Measurements from ENCODE around the gene SLC1A2. TPM values are rescaled to one million over a fixed set of nuclear protein-coding genes. Genes with fewer than 3 reads are reported as not detected.
A peak's percentile ranks its signal among the peaks of the same experiment; 100 is the strongest.

The SLC1A2 gene
- total and polyA plus RNA-seq, 2 of the 4 experiments (the other 2 are of a cell fraction), result 0.15 to 0.54 TPM

DNA sequence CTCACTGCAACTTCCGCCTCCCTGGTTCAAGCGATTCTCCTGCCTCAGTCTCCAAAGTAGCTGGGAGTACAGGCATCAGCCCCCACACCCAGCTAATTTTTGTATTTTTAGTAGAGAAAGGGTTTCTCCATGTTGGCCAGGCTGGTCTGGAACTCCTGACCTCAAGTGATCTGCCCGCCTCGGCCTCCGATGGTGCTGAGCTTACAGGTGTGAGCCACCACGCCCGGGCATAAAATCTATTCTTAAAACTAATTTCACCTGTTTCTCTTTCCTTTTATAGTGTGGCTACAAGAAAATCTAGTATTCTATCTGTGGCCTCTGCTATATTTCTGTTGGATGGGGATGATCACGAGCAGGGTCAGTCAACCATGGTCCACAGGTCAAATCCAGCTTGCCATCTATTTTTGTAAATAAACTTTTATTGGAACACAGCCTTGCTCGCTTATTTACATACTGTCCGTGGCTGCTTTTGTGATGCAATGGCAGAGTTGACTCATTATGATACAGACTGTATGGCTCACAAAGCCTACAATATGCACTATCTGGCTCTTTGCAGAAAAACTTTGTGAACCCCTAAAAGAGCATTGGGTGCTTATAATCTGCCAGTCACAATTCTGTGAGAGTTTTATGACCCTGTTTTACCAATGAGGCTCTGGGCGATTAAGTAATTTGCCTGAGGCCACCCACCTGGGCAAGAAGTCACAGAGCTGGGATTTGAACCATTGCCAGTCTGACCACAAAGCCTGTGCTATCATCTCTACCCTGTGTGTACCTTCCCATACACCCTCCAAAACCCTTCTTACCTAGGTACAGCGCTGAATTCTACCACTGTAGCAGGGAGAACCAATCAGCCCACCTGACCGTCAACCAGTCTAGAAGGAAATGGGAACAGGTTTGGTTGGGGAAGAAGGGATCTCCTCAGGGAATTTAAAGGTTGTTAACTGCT, 28.3 kb downstream of the SLC1A2 start:
- H3K18ac ChIP-seq (ENCODE audit: low read depth, low read length), result peak overlapping the region; percentile 90
- no peaks in the 10 kb centered on the region for H4K20me1 ChIP-seq (ENCODE audit: insufficient read depth, low read length)
- peak overlapping the region; percentile 83 for H4K5ac ChIP-seq (ENCODE audit: low read depth, low read length)
- no peak overlapping the region for H2AFZ ChIP-seq (replicated peaks; ENCODE audit: low read length, poor library complexity)
- dilution Hi-C loops (cut with HindIII; ENCODE audit: low sequenced_read_pairs, unreplicated experiment), result no loop called here
- H3K14ac ChIP-seq (replicated peaks; ENCODE audit: low read depth, low read length), result peak overlapping the region; percentile 62
- H3K79me1 ChIP-seq (ENCODE audit: low read depth in 1 of 2, low read length in 2 of 2), result peaks cover 0 to 17% of the 10 kb centered on the region in 2 experiments; a peak in 3 of 4 replicates
- H3K56ac ChIP-seq (ENCODE audit: extremely low read depth, insufficient read depth, low read length), result peak overlapping the region; percentile 60
- peak overlapping the region; percentile 26 to 67; a peak in 2 of 4 replicates for H4K8ac ChIP-seq (ENCODE audit: low read depth in 2 of 2, low read length in 2 of 2)
- H3K23ac ChIP-seq (ENCODE audit: low read depth, low read length), result peak overlapping the region; percentile 33; the same call in 1 of the 2 replicates
- WGBS, 2 experiments (ENCODE audit: extremely low coverage in 2 of 2, insufficient read length in 1 of 2), result 67% methylated on average over 1 of the region's 13 CpGs; no CpG with 5 or more reads in 1 of the 2 experiments
- H3K4ac ChIP-seq (ENCODE audit: low read depth, low read length), result peak overlapping the region; percentile 86
- H3K9me3 ChIP-seq (ENCODE audit: control insufficient read depth, insufficient read depth, low read length), result no peaks in the 10 kb centered on the region
- H2AK5ac ChIP-seq (ENCODE audit: low read depth, low read length), result peak overlapping the region; percentile 95
- ATAC-seq (ENCODE audit: low read depth) (peak; percentile 74), DNase-seq (peak; percentile 89)
- in situ Hi-C loops (cut with MboI; ENCODE audit: low sequenced_read_pairs), result loop anchor here (5.0 kb wide), 1 partner anchor 469 kb away; no protein-coding TSS in a partner anchor
- H2BK120ac ChIP-seq (ENCODE audit: low read depth, low read length), result peak overlapping the region; percentile 84
- intact Hi-C loops (cut with micrococcal nuclease), result loop anchor here (2.0 to 10.0 kb wide), 3 partner anchors 158 to 1026 kb away; no protein-coding TSS in a partner anchor
- H2BK15ac ChIP-seq (ENCODE audit: low read depth, low read length), result peak overlapping the region; percentile 82; the same call in 2 of the 3 replicates
- BruUV-seq (replicated peaks), result no TSS peak
- peak overlapping the region; percentile 68 for H3K4me2 ChIP-seq (ENCODE audit: low read depth, low read length)
- peaks cover 10% of the 10 kb centered on the region for H3K4me1 ChIP-seq (ENCODE audit: control insufficient read depth, insufficient read depth, low read length)
- peaks cover 10% of the 10 kb centered on the region for H3K9me1 ChIP-seq (ENCODE audit: insufficient read depth, low read length)
- no peaks in the 10 kb centered on the region for H3K36me3 ChIP-seq (ENCODE audit: control insufficient read depth, insufficient read depth, low read length)
- ChIA-PET POLR2A (ENCODE audit: unreplicated experiment) (interaction anchor here (0.6 kb wide), 1 partner anchor 468 kb away, joined by 12 read pairs; no protein-coding TSS in a partner anchor), CTCF (interaction anchor here (0.7 to 1.3 kb wide), 5 partner anchors 85 to 535 kb away, joined by 3 to 6 read pairs (median 3); no protein-coding TSS in a partner anchor)
- H2AK9ac ChIP-seq (replicated peaks; ENCODE audit: low read depth, low read length, poor library complexity), result peak overlapping the region; percentile 25
- peak overlapping the region; percentile 91 for H2BK5ac ChIP-seq (ENCODE audit: low read depth, low read length, poor library complexity, severe bottlenecking)
- 0 out of 2 replicates have a peak overlapping the region, but pooled peaks have one; percentile 24 for H3K9ac ChIP-seq (ENCODE audit: low read depth, low read length)
- peak overlapping the region; percentile 82 for H4K91ac ChIP-seq (ENCODE audit: insufficient read depth, low read depth, low read length)
- H3K27ac ChIP-seq (ENCODE audit: insufficient read depth, low read length), result peak overlapping the region; percentile 81
- H3K27me3 ChIP-seq (ENCODE audit: control insufficient read depth, insufficient read depth, low read length), result no peaks in the 10 kb centered on the region
- no peak overlapping the region for H3K4me3 ChIP-seq (ENCODE audit: insufficient read depth, low read depth, low read length)
- peak overlapping the region; percentile 90 for H2BK20ac ChIP-seq (ENCODE audit: low read depth, low read length)
- no peak for TF ChIP-seq RAD21 (IDR thresholded peaks at IDR 0.05; ENCODE audit: low read length)
- no peak for TF ChIP-seq MAFK (IDR thresholded peaks at IDR 0.05; ENCODE audit: low read depth, low read length)
- TF ChIP-seq CTCF (conservative IDR thresholded peaks at IDR 0.05; ENCODE audit: low read depth, low read length), result no peak
- TF ChIP-seq, protein P1, sequence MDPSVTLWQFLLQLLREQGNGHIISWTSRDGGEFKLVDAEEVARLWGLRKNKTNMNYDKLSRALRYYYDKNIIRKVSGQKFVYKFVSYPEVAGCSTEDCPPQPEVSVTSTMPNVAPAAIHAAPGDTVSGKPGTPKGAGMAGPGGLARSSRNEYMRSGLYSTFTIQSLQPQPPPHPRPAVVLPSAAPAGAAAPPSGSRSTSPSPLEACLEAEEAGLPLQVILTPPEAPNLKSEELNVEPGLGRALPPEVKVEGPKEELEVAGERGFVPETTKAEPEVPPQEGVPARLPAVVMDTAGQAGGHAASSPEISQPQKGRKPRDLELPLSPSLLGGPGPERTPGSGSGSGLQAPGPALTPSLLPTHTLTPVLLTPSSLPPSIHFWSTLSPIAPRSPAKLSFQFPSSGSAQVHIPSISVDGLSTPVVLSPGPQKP (IDR thresholded peaks at IDR 0.05; ENCODE audit: borderline replicate concordance, low read depth, low read length), result no peak
- no peak for TF ChIP-seq MXI1 (IDR thresholded peaks at IDR 0.05; ENCODE audit: borderline replicate concordance, low read depth, low read length)
- TF ChIP-seq CHD1 (IDR thresholded peaks at IDR 0.05; ENCODE audit: low read depth, low read length), result no peak
- TF ChIP-seq CEBPB (IDR thresholded peaks at IDR 0.05; ENCODE audit: low read depth, low read length), result peak; percentile 98
- TF ChIP-seq SMC3 (IDR thresholded peaks at IDR 0.05; ENCODE audit: low read depth, low read length), result 0 out of 2 replicates have a peak, but pooled peaks have one; percentile 25
- no peak for TF ChIP-seq RFX5 (IDR thresholded peaks at IDR 0.05; ENCODE audit: low read depth, low read length)
- peak; percentile 94 for TF ChIP-seq BHLHE40 (IDR thresholded peaks at IDR 0.05; ENCODE audit: low read depth, low read length)
- peak; percentile 65 for TF ChIP-seq USF2 (IDR thresholded peaks at IDR 0.05; ENCODE audit: low read depth, low read length)
- TF ChIP-seq RCOR1 (IDR thresholded peaks at IDR 0.05; ENCODE audit: insufficient replicate concordance, low read length), result no peak

All from IMR-90 (cell line).